HepG2 (cell line): Measurements from ENCODE around the gene SETD1B. TPM values are rescaled to one million over a fixed set of nuclear protein-coding genes. Genes with fewer than 3 reads are reported as not detected.

Source experiments
- CREM ChIP-seq, 2 experiments: sonication (generic) in 1 of 2; formaldehyde crosslinking in 1 of 2; IDR thresholded peaks; 2 replicates each; pipeline versions ENCODE4 v1.4.0 to v1.6.1; 2016 to 2020; ENCODE audit warnings: antibody characterized with exemption in 1 of 2, mild to moderate bottlenecking in 1 of 2, missing genetic modification reagents in 1 of 2
- FOXA3 ChIP-seq: IDR thresholded peaks from 2 replicates; pipeline ENCODE4 v1.6.1; 2016; ENCODE audit warnings: missing genetic modification reagents, missing compliant biosample characterization
- HIVEP1 ChIP-seq: sonication (generic); formaldehyde crosslinking; IDR thresholded peaks from 2 replicates; pipeline ENCODE4 v1.4.0; 2020; ENCODE audit warnings: mild to moderate bottlenecking, missing genetic modification reagents
- KLF9 ChIP-seq: IDR thresholded peaks from 2 replicates; pipeline ENCODE4 v1.6.1; 2016; ENCODE audit warnings: low read depth
- MAFK ChIP-seq, 2 experiments: IDR thresholded peaks in 1 of 2; conservative IDR thresholded peaks in 1 of 2; 2 replicates each; pipeline ENCODE4 v1.6.1; 2011; ENCODE audit warnings: improper control_type of control experiment in 2 of 2, low read length in 2 of 2
- SP1 ChIP-seq, 2 experiments: fragments of 450-650 bp in 1 of 2; sonication (generic) in 1 of 2; formaldehyde crosslinking in 1 of 2; IDR thresholded peaks; 2 replicates each; pipeline versions ENCODE4 v1.4.0 to v1.6.1; 2016 to 2020; ENCODE audit warnings: missing genetic modification reagents in 1 of 2
- SP2 ChIP-seq: sonication (generic); formaldehyde crosslinking; IDR thresholded peaks from 2 replicates; pipeline ENCODE4 v1.5.1; 2020; ENCODE audit warnings: mild to moderate bottlenecking, missing genetic modification reagents
- U2AF1 ChIP-seq: fragments of 200-400 bp; formaldehyde crosslinking; optimal IDR thresholded peaks from 2 replicates; pipeline ENCODE3; 2017; ENCODE audit warnings: mild to moderate bottlenecking, low read depth, low read length
- ZFP36L2 ChIP-seq: sonication (generic); formaldehyde crosslinking; IDR thresholded peaks from 2 replicates; pipeline ENCODE4 v1.4.0; 2020; ENCODE audit warnings: missing genetic modification reagents
- ZNF225 ChIP-seq: sonication (generic); formaldehyde crosslinking; IDR thresholded peaks from 2 replicates; pipeline ENCODE4 v1.4.0; 2020; ENCODE audit warnings: mild to moderate bottlenecking, missing genetic modification reagents
- ZNF232 ChIP-seq: sonication (generic); formaldehyde crosslinking; IDR thresholded peaks from 2 replicates; pipeline ENCODE4 v1.4.0; 2020; ENCODE audit warnings: missing genetic modification reagents, borderline replicate concordance
- ZNF567 ChIP-seq: sonication (generic); formaldehyde crosslinking; IDR thresholded peaks from 2 replicates; pipeline ENCODE4 v1.8.1; 2023; ENCODE audit warnings: mild to moderate bottlenecking, missing genetic modification reagents, borderline replicate concordance
- ZNF747 ChIP-seq: sonication (generic); formaldehyde crosslinking; IDR thresholded peaks from 2 replicates; pipeline ENCODE4 v1.8.1; 2023; ENCODE audit warnings: missing genetic modification reagents, mild to moderate bottlenecking, borderline replicate concordance
- ZNF792 ChIP-seq: IDR thresholded peaks from 2 replicates; pipeline ENCODE4 v1.6.1; 2016
- polyA plus RNA-seq, 8 experiments: library from polyadenylated mRNA; depleted of rRNA in 3 of 8; stranded (reverse) in 7 of 8; unstranded in 1 of 8; fragments of >200 nt; fragmentation: Illumina TruSeq in 4 of 8; extraction: Trizol in 4 of 8; gene quantifications; 2 replicates each; pipeline versions ENCODE4 v1.2.1 to v1.2.3, GENCODE V29; 2011 to 2016; ENCODE audit warnings: low read depth in 4 of 8, missing spikeins in 1 of 8, mixed read lengths in 1 of 8; ENCODE audit not compliant: insufficient read depth in 1 of 8
- total RNA-seq, 5 experiments: library from RNA; depleted of rRNA; stranded (reverse); fragments of >200 nt; fragmentation: Illumina TruSeq; extraction: Trizol; gene quantifications; 2 replicates each; pipeline ENCODE4 v1.2.3, GENCODE V29; 2016; ENCODE audit warnings: low read depth in 1 of 5
- TF ChIP-seq, protein P1 (sequence below): sonication (generic); formaldehyde crosslinking; conservative IDR thresholded peaks from 2 replicates; pipeline ENCODE4 v1.8.0; 2022; ENCODE audit warnings: low read depth, missing genetic modification reagents
- TF ChIP-seq, protein P2 (sequence below): IDR thresholded peaks from 2 replicates; pipeline ENCODE4 v1.6.1; 2016
- TF ChIP-seq, protein P3 (sequence below): sonication (generic); formaldehyde crosslinking; IDR thresholded peaks from 2 replicates; pipeline ENCODE4 v1.4.0; 2020; ENCODE audit warnings: missing genetic modification reagents
- TF ChIP-seq, protein P4 (sequence below): sonication (generic); formaldehyde crosslinking; IDR thresholded peaks from 2 replicates; pipeline ENCODE4 v1.4.0; 2020; ENCODE audit warnings: low read depth, mild to moderate bottlenecking, missing genetic modification reagents
- TF ChIP-seq, protein P5 (sequence below): sonication (generic); formaldehyde crosslinking; IDR thresholded peaks from 2 replicates; pipeline ENCODE4 v1.4.0; 2020; ENCODE audit warnings: missing genetic modification reagents

The SETD1B gene
- total and polyA plus RNA-seq, 2 of the 13 experiments (the other 11 are each of a cell fraction or from before 2014, with no cell fraction given), result 1.1 to 1.4 TPM

DNA sequence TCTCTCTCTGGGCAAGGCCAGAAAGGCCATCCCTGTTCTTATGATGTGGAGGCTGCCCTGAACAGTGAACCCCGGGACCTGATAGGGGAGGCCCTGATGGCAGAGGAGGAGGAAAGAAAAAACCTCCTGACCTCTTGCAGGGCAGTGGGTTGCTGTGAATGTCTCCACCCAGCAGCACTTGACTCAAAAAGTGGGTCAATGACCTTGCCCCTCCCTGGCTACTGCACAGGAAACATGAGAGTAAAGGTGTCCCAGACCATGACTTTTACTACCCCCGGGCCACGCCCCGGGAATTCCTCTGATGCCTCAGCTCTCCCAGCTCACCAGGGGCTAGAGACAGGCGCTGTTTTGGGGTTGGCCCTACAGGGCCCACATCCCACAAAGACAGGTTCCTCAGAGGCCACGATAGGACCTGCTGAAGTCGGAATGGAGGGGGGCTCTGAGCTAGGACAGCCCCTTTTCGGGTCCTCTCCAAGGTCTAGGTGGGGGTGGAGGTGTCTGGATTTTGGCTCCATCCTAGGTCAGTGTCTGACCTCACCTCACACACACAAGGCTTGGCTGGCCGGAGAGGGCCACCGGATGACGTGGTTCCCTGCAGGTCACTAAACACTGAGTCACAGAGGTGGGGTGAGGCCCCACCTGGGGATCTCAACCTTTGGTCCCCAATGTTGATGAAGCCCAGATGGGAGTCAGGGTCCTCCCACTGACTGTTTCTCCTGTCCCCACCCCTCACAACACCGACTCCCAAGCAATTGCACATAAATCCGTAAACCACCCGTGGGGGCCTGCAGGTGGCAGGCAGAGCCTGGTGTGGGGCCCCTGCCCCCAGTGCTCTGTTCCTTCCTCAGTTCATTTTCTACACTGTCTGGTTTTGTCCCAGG, 11.9 kb upstream of the SETD1B start (continued):
- TF ChIP-seq, protein P1, sequence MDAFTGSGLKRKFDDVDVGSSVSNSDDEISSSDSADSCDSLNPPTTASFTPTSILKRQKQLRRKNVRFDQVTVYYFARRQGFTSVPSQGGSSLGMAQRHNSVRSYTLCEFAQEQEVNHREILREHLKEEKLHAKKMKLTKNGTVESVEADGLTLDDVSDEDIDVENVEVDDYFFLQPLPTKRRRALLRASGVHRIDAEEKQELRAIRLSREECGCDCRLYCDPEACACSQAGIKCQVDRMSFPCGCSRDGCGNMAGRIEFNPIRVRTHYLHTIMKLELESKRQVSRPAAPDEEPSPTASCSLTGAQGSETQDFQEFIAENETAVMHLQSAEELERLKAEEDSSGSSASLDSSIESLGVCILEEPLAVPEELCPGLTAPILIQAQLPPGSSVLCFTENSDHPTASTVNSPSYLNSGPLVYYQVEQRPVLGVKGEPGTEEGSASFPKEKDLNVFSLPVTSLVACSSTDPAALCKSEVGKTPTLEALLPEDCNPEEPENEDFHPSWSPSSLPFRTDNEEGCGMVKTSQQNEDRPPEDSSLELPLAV, result no peak
- TF ChIP-seq SP2, result no peak
- peak; percentile 30; the same call in 1 of the 2 replicates for TF ChIP-seq FOXA3 (CRISPR knock-in tag)
- TF ChIP-seq, protein P2, sequence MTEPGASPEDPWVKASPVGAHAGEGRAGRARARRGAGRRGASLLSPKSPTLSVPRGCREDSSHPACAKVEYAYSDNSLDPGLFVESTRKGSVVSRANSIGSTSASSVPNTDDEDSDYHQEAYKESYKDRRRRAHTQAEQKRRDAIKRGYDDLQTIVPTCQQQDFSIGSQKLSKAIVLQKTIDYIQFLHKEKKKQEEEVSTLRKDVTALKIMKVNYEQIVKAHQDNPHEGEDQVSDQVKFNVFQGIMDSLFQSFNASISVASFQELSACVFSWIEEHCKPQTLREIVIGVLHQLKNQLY (CRISPR knock-in tag), result peak; percentile 28; the same call in 1 of the 2 replicates
- TF ChIP-seq, protein P3, sequence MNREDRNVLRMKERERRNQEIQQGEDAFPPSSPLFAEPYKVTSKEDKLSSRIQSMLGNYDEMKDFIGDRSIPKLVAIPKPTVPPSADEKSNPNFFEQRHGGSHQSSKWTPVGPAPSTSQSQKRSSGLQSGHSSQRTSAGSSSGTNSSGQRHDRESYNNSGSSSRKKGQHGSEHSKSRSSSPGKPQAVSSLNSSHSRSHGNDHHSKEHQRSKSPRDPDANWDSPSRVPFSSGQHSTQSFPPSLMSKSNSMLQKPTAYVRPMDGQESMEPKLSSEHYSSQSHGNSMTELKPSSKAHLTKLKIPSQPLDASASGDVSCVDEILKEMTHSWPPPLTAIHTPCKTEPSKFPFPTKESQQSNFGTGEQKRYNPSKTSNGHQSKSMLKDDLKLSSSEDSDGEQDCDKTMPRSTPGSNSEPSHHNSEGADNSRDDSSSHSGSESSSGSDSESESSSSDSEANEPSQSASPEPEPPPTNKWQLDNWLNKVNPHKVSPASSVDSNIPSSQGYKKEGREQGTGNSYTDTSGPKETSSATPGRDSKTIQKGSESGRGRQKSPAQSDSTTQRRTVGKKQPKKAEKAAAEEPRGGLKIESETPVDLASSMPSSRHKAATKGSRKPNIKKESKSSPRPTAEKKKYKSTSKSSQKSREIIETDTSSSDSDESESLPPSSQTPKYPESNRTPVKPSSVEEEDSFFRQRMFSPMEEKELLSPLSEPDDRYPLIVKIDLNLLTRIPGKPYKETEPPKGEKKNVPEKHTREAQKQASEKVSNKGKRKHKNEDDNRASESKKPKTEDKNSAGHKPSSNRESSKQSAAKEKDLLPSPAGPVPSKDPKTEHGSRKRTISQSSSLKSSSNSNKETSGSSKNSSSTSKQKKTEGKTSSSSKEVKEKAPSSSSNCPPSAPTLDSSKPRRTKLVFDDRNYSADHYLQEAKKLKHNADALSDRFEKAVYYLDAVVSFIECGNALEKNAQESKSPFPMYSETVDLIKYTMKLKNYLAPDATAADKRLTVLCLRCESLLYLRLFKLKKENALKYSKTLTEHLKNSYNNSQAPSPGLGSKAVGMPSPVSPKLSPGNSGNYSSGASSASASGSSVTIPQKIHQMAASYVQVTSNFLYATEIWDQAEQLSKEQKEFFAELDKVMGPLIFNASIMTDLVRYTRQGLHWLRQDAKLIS (CRISPR knock-in tag), result no peak
- TF ChIP-seq SP1 (IDR thresholded peaks at IDR 0.05), result no peak
- peak; percentile 23; the same call in 1 of the 2 replicates for TF ChIP-seq SP1 (CRISPR knock-in tag; IDR thresholded peaks at IDR 0.05)
- peak; percentile 58; the same call in 1 of the 2 replicates for TF ChIP-seq CREM (IDR thresholded peaks at IDR 0.05)
- TF ChIP-seq CREM (CRISPR knock-in tag; IDR thresholded peaks at IDR 0.05), result no peak
- TF ChIP-seq ZFP36L2 (CRISPR knock-in tag), result no peak
- no peak for TF ChIP-seq ZNF225
- no peak for TF ChIP-seq ZNF567 (CRISPR knock-in tag)
- TF ChIP-seq, protein P4, sequence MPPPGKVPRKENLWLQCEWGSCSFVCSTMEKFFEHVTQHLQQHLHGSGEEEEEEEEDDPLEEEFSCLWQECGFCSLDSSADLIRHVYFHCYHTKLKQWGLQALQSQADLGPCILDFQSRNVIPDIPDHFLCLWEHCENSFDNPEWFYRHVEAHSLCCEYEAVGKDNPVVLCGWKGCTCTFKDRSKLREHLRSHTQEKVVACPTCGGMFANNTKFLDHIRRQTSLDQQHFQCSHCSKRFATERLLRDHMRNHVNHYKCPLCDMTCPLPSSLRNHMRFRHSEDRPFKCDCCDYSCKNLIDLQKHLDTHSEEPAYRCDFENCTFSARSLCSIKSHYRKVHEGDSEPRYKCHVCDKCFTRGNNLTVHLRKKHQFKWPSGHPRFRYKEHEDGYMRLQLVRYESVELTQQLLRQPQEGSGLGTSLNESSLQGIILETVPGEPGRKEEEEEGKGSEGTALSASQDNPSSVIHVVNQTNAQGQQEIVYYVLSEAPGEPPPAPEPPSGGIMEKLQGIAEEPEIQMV (CRISPR knock-in tag), result 0 out of 2 replicates have a peak, but pooled peaks have one; percentile 11
- TF ChIP-seq, protein P5, sequence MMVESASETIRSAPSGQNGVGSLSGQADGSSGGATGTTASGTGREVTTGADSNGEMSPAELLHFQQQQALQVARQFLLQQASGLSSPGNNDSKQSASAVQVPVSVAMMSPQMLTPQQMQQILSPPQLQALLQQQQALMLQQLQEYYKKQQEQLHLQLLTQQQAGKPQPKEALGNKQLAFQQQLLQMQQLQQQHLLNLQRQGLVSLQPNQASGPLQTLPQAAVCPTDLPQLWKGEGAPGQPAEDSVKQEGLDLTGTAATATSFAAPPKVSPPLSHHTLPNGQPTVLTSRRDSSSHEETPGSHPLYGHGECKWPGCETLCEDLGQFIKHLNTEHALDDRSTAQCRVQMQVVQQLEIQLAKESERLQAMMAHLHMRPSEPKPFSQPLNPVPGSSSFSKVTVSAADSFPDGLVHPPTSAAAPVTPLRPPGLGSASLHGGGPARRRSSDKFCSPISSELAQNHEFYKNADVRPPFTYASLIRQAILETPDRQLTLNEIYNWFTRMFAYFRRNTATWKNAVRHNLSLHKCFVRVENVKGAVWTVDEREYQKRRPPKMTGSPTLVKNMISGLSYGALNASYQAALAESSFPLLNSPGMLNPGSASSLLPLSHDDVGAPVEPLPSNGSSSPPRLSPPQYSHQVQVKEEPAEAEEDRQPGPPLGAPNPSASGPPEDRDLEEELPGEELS, result peak; percentile 67
- no peak for TF ChIP-seq ZNF747 (CRISPR knock-in tag)
- TF ChIP-seq KLF9, result no peak
- TF ChIP-seq U2AF1, result no peak
- TF ChIP-seq ZNF792 (CRISPR knock-in tag), result peak; percentile 28
- peak; percentile 14; the same call in 1 of the 2 replicates for TF ChIP-seq ZNF232
- TF ChIP-seq MAFK (conservative IDR thresholded peaks at IDR 0.05 in 1 of 2, IDR thresholded peaks at IDR 0.05 in 1 of 2; ENCODE audit: low read length in 2 of 2), result no peak
- peak; percentile 63 for TF ChIP-seq HIVEP1 (CRISPR knock-in tag)
